VCaP (cell line): ENCODE measurements around the gene TXNRD3.

Experiments
- H3K27ac ChIP-seq: fragments of 450-650 bp; 2 replicates; pipeline ENCODE4 v1.5.1; 2017
- TF ChIP-seq, protein P1 (sequence below): fragments of 450-650 bp; conservative IDR thresholded peaks from 2 replicates; pipeline ENCODE4 v1.5.1; 2017; ENCODE audit warnings: mild to moderate bottlenecking, moderate library complexity

Gene TXNRD3

DNA sequence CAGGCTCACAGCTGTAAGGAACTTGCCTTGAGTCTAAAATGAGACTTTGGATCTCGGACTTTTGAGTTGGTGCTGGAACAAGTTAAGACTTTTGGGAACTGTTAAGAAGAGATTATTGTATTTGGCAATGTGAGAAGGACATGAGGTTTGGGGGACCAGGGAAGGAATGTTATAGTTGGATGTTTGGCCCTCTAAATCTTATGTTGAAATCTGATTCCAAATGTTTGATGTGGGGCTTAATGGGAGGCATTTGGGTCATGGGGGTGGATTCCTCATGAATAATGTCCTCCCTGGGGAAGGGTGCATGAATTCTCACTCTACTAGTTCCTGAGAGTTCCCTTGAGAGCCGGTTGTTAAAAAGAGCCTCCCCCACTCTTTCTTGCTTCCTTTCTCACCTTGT lies 30.6 kb upstream of the TXNRD3 start:
- TF ChIP-seq, protein P1, sequence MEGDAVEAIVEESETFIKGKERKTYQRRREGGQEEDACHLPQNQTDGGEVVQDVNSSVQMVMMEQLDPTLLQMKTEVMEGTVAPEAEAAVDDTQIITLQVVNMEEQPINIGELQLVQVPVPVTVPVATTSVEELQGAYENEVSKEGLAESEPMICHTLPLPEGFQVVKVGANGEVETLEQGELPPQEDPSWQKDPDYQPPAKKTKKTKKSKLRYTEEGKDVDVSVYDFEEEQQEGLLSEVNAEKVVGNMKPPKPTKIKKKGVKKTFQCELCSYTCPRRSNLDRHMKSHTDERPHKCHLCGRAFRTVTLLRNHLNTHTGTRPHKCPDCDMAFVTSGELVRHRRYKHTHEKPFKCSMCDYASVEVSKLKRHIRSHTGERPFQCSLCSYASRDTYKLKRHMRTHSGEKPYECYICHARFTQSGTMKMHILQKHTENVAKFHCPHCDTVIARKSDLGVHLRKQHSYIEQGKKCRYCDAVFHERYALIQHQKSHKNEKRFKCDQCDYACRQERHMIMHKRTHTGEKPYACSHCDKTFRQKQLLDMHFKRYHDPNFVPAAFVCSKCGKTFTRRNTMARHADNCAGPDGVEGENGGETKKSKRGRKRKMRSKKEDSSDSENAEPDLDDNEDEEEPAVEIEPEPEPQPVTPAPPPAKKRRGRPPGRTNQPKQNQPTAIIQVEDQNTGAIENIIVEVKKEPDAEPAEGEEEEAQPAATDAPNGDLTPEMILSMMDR, result no peak

DNA sequence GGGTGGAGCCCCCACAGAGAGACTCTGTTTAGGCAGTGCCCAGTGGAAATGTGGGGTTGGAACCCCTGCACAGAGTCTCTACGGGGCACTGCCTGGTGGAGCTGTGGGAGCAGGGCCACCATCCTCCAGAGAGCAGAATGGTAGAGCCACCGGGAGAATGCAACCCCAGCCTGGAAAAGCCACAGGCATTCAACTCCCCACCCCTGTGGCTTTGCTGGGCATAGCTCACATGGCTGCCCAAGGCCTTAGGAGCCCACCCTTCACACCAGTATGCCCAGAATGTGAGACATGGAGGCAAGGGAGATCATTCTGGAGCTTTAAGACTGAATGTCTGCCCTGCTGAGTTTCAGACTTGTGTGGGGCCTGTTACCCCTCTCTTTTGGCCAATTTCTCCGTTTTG lies 30.1 kb upstream of the TXNRD3 start:
- no peak overlapping the region for H3K27ac ChIP-seq
- TF ChIP-seq, protein P1, result no peak

More for the DNA sequence above, 30.6 kb upstream of the TXNRD3 start:
- H3K27ac ChIP-seq, result no peak overlapping the region

DNA sequence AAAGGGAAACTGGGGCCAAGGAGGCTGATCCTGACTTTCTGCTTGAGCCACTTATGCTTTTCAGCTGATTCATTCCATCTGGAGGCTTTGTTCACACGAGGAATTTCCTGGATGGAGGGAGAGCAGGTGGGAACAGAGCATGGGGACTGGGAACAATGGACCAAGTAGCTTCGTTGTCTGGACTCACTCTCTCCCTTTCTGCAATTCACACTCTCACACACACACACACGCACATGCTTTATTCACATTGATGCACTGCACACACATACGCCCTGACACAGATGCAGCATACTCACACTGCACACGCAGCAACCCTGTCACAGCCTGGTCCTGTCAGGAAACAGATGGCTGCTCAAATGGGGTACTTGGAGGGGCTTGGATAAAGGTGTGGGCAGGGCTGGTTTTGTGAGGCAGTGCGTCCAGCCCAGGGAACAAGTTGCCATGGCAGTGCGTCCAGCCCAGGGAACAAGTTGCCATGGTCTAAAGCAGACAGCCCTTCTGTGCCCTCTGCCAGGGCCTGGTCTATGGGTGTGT lies 29.4 kb upstream of the TXNRD3 start:
- TF ChIP-seq, protein P1, result no peak
- H3K27ac ChIP-seq, result no peak overlapping the region

DNA sequence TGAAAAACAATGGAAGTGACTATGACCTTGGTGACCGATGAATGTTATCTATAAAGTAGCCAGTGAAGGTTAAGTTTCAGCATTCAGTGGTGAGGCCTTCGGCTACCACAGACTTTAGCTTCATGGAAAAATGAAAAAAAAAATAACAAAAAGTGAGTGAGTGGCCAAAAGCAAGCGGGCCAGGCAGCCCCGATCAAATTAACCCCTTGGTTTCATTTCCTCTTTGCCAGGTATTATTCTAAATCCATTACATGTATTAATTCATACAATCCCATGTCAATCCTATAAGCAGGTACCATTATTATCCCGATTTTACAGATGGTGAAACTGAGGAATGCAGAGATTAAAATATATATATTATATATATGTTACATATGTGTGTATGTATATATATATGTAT lies 28.1 kb upstream of the TXNRD3 start:
- TF ChIP-seq, protein P1, result no peak
- H3K27ac ChIP-seq, result no peak overlapping the region

DNA sequence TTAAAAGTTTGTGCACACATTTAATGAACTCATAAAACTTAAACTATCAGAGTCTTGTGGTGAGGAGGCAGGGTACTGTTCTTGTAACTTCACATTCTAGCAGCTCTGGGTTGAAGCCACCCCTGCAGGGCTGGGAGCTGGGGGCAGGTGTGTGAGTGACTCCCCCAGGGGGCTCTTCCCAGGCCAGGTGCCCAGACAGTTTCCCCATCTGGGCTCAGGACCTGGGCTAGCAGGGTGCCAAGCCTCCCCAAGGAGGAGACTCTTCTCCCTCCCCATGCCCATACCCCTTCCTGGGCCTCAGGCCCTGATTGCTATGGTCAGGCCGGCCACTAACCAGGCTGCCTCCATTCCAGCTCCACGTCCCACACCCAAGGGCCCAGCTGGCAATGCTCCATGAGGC lies 27.1 kb upstream of the TXNRD3 start:
- no peak overlapping the region for H3K27ac ChIP-seq
- TF ChIP-seq, protein P1, result no peak

DNA sequence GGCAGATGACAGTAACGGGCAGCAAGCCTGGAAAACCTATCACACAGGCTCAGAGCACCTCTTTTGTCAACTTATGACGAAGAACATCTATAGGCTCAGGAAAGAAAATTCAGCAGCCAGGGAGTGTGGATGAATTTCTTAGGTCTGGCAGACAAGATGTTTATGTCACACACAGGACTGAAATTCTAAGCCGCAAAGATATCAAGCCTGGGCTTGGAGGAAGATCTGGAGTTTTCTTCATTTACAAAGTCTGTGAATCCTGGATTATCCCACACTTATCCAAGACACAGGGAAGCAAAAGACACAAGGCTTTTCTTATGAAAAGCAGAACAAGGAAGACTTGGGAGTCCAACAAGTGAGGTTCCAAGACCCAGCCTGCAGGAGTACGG lies 25.7 kb upstream of the TXNRD3 start:
- TF ChIP-seq, protein P1, result no peak
- H3K27ac ChIP-seq, result no peak overlapping the region

DNA sequence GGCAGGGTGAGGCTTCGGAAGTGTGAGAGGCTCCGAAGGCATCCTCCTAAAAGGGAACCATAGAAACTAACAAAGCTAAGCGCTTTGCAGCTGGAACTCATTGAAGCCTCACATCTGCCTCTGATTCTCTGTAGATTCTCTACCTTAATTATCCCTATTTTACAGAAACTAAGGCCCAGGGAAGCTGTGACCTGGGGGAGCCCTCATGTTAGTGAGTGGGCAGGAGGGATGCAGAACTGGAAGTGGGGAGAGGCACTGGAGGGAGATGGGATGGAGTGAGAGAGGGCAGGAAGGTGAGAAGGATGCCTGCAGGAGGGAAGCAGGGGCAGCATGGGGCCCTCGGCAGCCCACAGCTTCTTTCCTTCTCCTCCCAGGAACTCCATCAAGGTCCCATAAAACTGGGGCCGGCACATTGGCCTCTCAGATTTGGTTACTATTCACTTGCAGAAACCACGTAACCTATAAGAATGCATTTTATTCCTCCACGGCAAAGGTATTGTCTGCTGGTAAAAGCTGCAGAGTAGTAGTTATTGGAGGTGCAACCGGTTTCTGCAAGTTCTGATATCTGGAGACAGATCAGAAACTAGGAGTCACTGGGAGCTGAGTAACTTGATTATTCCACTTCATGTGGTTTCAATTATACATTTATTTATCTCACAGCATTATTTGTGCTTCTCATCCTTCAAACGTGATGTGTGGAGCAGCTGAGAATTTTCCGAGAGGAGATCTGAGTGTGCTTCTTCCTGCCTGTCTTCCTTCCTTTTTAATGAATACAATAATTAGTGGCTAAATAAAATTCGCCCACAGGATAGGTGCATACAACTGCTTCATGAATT lies 25.1 kb upstream of the TXNRD3 start:
- TF ChIP-seq, protein P1, result no peak
- H3K27ac ChIP-seq, result 0 out of 2 replicates have a peak overlapping the region, but pooled peaks have one; percentile 16
